ENCODE data around the gene SPAG16. TPM values are rescaled to one million over a fixed set of nuclear protein-coding genes. Genes with fewer than 3 reads are reported as not detected.

SPAG16 gene
- total RNA-seq, 1 donor from 2014 or later: 18.1 TPM

DNA sequence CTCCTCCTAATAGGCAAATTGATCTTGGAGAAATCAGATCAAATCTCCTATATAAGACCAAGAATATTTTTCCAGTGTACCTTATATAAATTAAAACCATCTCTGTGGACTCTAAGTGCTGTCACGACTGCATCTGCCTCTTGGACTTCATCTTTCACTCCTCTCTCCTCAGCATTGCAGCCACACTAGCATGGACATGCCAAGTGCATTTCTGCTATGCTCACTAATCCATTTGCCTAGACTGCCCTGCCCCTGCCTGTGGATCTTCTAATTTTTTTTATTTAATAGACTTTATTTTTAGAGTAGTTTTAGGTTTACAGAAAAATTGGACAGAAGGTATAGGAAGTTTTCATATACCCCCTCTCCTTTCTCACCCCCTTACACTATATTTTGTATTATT is 979.9 kb downstream of the SPAG16 start:
- H3K9me3 Mint-ChIP-seq (ENCODE audit: unreplicated experiment): no peaks in the 10 kb centered on the region
- DNase-seq: no peak
- H3K36me3 Mint-ChIP-seq (ENCODE audit: unreplicated experiment): no peaks in the 10 kb centered on the region
- H3K27ac Mint-ChIP-seq (ENCODE audit: unreplicated experiment): no peak overlapping the region
- no peaks in the 10 kb centered on the region for H3K27me3 Mint-ChIP-seq (ENCODE audit: unreplicated experiment)
- no peak overlapping the region for H3K4me3 Mint-ChIP-seq (ENCODE audit: unreplicated experiment)
- peaks cover 7% of the 10 kb centered on the region for H3K4me1 Mint-ChIP-seq (ENCODE audit: low read depth, unreplicated experiment)
- TF ChIP-seq CTCF (IDR thresholded peaks at IDR 0.05; ENCODE audit: partially characterized antibody, unreplicated experiment): no peak

- TF ChIP-seq CTCF (IDR thresholded peaks at IDR 0.05; ENCODE audit: partially characterized antibody, unreplicated experiment): no peak
- H3K4me1 Mint-ChIP-seq (ENCODE audit: low read depth, unreplicated experiment): peaks cover 7% of the 10 kb centered on the region
- no peak overlapping the region for H3K4me3 Mint-ChIP-seq (ENCODE audit: unreplicated experiment)
- H3K27ac Mint-ChIP-seq (ENCODE audit: unreplicated experiment): no peak overlapping the region
- DNase-seq: no peak
- H3K36me3 Mint-ChIP-seq (ENCODE audit: unreplicated experiment): no peaks in the 10 kb centered on the region
- no peaks in the 10 kb centered on the region for H3K27me3 Mint-ChIP-seq (ENCODE audit: unreplicated experiment)
- H3K9me3 Mint-ChIP-seq (ENCODE audit: unreplicated experiment): no peaks in the 10 kb centered on the region
Observed at GRCh38 chr2:214265991-214266489, 981.8 kb downstream of the SPAG16 start.

- no peak for DNase-seq
- Mint-ChIP-seq H3K4me1 (ENCODE audit: low read depth, unreplicated experiment) (no peaks in the 10 kb centered on the region), H3K27ac (ENCODE audit: unreplicated experiment) (no peak overlapping the region), H3K36me3 (ENCODE audit: unreplicated experiment) (peaks cover 8% of the 10 kb centered on the region), H3K4me3 (ENCODE audit: unreplicated experiment) (no peak overlapping the region), H3K27me3 (ENCODE audit: unreplicated experiment) (no peaks in the 10 kb centered on the region), H3K9me3 (ENCODE audit: unreplicated experiment) (no peaks in the 10 kb centered on the region)
- no peak for TF ChIP-seq CTCF (IDR thresholded peaks at IDR 0.05; ENCODE audit: partially characterized antibody, unreplicated experiment)
Observed at GRCh38 chr2:214277880-214278279, 993.6 kb downstream of the SPAG16 start.

GRCh38 chr2:214286011-214286410 is 1001.7 kb downstream of the SPAG16 start:
- H3K36me3 Mint-ChIP-seq (ENCODE audit: unreplicated experiment): no peaks in the 10 kb centered on the region
- no peak for TF ChIP-seq CTCF (IDR thresholded peaks at IDR 0.05; ENCODE audit: partially characterized antibody, unreplicated experiment)
- peaks cover 2% of the 10 kb centered on the region for H3K9me3 Mint-ChIP-seq (ENCODE audit: unreplicated experiment)
- H3K4me3 Mint-ChIP-seq (ENCODE audit: unreplicated experiment): no peak overlapping the region
- no peak for DNase-seq
- no peak overlapping the region for H3K27ac Mint-ChIP-seq (ENCODE audit: unreplicated experiment)
- H3K4me1 Mint-ChIP-seq (ENCODE audit: low read depth, unreplicated experiment): no peaks in the 10 kb centered on the region
- H3K27me3 Mint-ChIP-seq (ENCODE audit: unreplicated experiment): peaks cover 2% of the 10 kb centered on the region

- Mint-ChIP-seq H3K4me1 (ENCODE audit: low read depth, unreplicated experiment) (no peaks in the 10 kb centered on the region), H3K36me3 (ENCODE audit: unreplicated experiment) (peaks cover 19% of the 10 kb centered on the region), H3K27ac (ENCODE audit: unreplicated experiment) (no peak overlapping the region), H3K9me3 (ENCODE audit: unreplicated experiment) (peaks cover 2% of the 10 kb centered on the region), H3K4me3 (ENCODE audit: unreplicated experiment) (no peak overlapping the region), H3K27me3 (ENCODE audit: unreplicated experiment) (peaks cover 5% of the 10 kb centered on the region)
- no peak for TF ChIP-seq CTCF (IDR thresholded peaks at IDR 0.05; ENCODE audit: partially characterized antibody, unreplicated experiment)
- no peak for DNase-seq
Observed at GRCh38 chr2:214293593-214293992, 1009.3 kb downstream of the SPAG16 start.
